DOHH2 (cell line): ENCODE measurements around the gene B4GALNT3.

Source experiments
- EZH2phosphoT487 ChIP-seq: fragments of 200-600 bp; sonication (generic); IDR thresholded peaks from 2 replicates; pipeline ENCODE4 v1.6.1; 2017; ENCODE audit warnings: borderline replicate concordance, mild to moderate bottlenecking, antibody characterized with exemption, low read length, moderate library complexity, mixed read lengths
- TF ChIP-seq, protein P1 (sequence below): fragments of 200-600 bp; sonication (generic); IDR thresholded peaks from one replicate; pipeline ENCODE4 v1.5.1; 2014; ENCODE audit warnings: antibody characterized with exemption, mild to moderate bottlenecking, low read depth, low read length; ENCODE audit not compliant: poor library complexity, severe bottlenecking

DNA sequence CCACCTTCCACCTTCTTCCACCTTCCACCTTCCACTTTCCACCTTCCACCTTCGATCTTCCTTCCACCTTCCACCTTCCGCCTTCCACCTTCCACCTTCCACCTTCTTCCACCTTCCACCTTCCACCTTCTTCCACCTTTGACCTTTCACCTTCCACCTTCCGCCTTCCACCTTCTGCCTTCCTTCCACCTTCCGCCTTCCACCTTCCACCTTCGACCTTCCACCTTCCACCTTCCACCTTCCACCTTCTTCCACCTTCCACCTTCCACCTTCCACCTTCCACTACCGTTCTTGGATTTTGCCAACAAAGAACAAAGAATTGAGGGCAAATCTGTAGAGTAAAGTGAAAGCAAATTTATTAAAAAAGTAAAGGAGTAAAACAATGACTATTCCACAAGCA, 53.2 kb downstream of the B4GALNT3 start:
- TF ChIP-seq, protein P1, sequence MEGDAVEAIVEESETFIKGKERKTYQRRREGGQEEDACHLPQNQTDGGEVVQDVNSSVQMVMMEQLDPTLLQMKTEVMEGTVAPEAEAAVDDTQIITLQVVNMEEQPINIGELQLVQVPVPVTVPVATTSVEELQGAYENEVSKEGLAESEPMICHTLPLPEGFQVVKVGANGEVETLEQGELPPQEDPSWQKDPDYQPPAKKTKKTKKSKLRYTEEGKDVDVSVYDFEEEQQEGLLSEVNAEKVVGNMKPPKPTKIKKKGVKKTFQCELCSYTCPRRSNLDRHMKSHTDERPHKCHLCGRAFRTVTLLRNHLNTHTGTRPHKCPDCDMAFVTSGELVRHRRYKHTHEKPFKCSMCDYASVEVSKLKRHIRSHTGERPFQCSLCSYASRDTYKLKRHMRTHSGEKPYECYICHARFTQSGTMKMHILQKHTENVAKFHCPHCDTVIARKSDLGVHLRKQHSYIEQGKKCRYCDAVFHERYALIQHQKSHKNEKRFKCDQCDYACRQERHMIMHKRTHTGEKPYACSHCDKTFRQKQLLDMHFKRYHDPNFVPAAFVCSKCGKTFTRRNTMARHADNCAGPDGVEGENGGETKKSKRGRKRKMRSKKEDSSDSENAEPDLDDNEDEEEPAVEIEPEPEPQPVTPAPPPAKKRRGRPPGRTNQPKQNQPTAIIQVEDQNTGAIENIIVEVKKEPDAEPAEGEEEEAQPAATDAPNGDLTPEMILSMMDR, result no peak
- TF ChIP-seq EZH2phosphoT487, result no peak
